Measurements from ENCODE around the gene PAFAH1B1. TPM values are rescaled to one million over a fixed set of nuclear protein-coding genes. Genes with fewer than 3 reads are reported as not detected.

Gene PAFAH1B1
- total and polyA plus RNA-seq, 4 donors: 14.0 to 44.1 (median 29.2) TPM

GRCh38 chr17:2712300-2713043 is 119.0 kb downstream of the PAFAH1B1 start:
- TF ChIP-seq REST (IDR thresholded peaks at IDR 0.05): no peak
- no peak for TF ChIP-seq TAF1 (conservative IDR thresholded peaks at IDR 0.05)
- no peak for TF ChIP-seq YY1 (IDR thresholded peaks at IDR 0.05)
- no peak for TF ChIP-seq ATF3 (IDR thresholded peaks at IDR 0.05)
- no peak for TF ChIP-seq JUND (IDR thresholded peaks at IDR 0.05)
- TF ChIP-seq NR2F2 (IDR thresholded peaks at IDR 0.05): no peak
- no peak for TF ChIP-seq MAX (IDR thresholded peaks at IDR 0.05)
- TF ChIP-seq, protein P1, sequence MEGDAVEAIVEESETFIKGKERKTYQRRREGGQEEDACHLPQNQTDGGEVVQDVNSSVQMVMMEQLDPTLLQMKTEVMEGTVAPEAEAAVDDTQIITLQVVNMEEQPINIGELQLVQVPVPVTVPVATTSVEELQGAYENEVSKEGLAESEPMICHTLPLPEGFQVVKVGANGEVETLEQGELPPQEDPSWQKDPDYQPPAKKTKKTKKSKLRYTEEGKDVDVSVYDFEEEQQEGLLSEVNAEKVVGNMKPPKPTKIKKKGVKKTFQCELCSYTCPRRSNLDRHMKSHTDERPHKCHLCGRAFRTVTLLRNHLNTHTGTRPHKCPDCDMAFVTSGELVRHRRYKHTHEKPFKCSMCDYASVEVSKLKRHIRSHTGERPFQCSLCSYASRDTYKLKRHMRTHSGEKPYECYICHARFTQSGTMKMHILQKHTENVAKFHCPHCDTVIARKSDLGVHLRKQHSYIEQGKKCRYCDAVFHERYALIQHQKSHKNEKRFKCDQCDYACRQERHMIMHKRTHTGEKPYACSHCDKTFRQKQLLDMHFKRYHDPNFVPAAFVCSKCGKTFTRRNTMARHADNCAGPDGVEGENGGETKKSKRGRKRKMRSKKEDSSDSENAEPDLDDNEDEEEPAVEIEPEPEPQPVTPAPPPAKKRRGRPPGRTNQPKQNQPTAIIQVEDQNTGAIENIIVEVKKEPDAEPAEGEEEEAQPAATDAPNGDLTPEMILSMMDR (IDR thresholded peaks at IDR 0.05; ENCODE audit: low read depth, low read length, missing input control): no peak
- TF ChIP-seq RXRA (IDR thresholded peaks at IDR 0.05): no peak
- TF ChIP-seq HNF4G (IDR thresholded peaks at IDR 0.05): no peak
- H3K36me3 ChIP-seq (ENCODE audit: control insufficient read depth in 4 of 4, insufficient read depth in 3 of 4, low read depth in 1 of 4, low read length in 3 of 4): no peaks in the 10 kb centered on the region
- WGBS: 59% methylated on average over 36 of the region's 36 CpGs
- H3K27me3 ChIP-seq (ENCODE audit: control insufficient read depth in 4 of 4, insufficient read depth in 4 of 4, low read length in 3 of 4): no peaks in the 10 kb centered on the region
- peak; percentile 46 for DNase-seq (ENCODE audit: low spot score)
- peaks cover 5 to 41% (median 28%) of the 10 kb centered on the region in 4 donors for H3K4me1 ChIP-seq (ENCODE audit: control insufficient read depth in 4 of 4, insufficient read depth in 4 of 4, low read length in 3 of 4)
- H3K27ac ChIP-seq (ENCODE audit: low read depth in 1 of 2, low read length in 2 of 2): peak overlapping the region in 1 of 2 donors; percentile 73
- peak overlapping the region; percentile 83 to 94 (median 88) for H3K4me3 ChIP-seq (ENCODE audit: low read depth in 1 of 3, low read length in 3 of 3)
- H3K9me3 ChIP-seq (ENCODE audit: control insufficient read depth in 4 of 4, low read length in 3 of 4): no peaks in the 10 kb centered on the region
- H3K9ac ChIP-seq (ENCODE audit: low read depth in 1 of 2, low read length in 2 of 2): peak overlapping the region; percentile 57 to 64

DNA sequence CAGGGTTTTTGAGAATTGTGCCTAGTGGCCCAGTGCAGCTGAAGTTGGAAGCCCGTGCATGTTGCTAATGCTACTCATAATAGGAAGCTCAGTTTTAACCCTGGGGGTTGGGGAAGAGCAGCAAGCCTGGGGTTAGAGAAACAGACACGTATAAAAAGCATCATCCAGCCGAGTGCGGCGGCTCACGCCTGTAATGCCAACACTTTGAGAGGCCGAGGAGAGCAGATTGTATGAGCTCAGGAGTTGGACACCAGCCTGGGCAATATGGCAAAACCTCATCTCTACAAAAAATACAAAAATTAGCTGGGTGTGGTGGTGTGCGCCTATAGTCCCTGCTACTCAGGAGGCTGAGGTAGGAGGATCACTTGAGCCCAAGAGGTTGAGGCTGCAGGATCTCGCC is 120.4 kb downstream of the PAFAH1B1 start:
- no peak overlapping the region for H3K27ac ChIP-seq (ENCODE audit: low read depth in 1 of 2, low read length in 2 of 2)
- H3K9me3 ChIP-seq (ENCODE audit: control insufficient read depth in 4 of 4, low read length in 3 of 4): no peaks in the 10 kb centered on the region
- TF ChIP-seq ATF3 (IDR thresholded peaks at IDR 0.05) (no peak), RAD21 (IDR thresholded peaks at IDR 0.05) (no peak), REST (IDR thresholded peaks at IDR 0.05) (no peak), ZBTB33 (IDR thresholded peaks at IDR 0.05) (no peak), TAF1 (conservative IDR thresholded peaks at IDR 0.05) (no peak), JUND (IDR thresholded peaks at IDR 0.05) (no peak), FOXA2 (IDR thresholded peaks at IDR 0.05) (no peak)
- TF ChIP-seq, protein P1 (IDR thresholded peaks at IDR 0.05; ENCODE audit: low read depth, low read length, missing input control): no peak
- DNase-seq (ENCODE audit: low spot score): no peak
- no peak overlapping the region for H3K4me3 ChIP-seq (ENCODE audit: low read depth in 1 of 3, low read length in 3 of 3)
- 97% methylated on average over 9 of the region's 9 CpGs for WGBS
- H3K4me1 ChIP-seq (ENCODE audit: control insufficient read depth in 4 of 4, insufficient read depth in 4 of 4, low read length in 3 of 4): peaks cover 2 to 27% (median 16%) of the 10 kb centered on the region in 4 donors
- H3K27me3 ChIP-seq (ENCODE audit: control insufficient read depth in 4 of 4, insufficient read depth in 4 of 4, low read length in 3 of 4): no peaks in the 10 kb centered on the region
- no peak overlapping the region for H3K9ac ChIP-seq (ENCODE audit: low read depth in 1 of 2, low read length in 2 of 2)
- no peaks in the 10 kb centered on the region for H3K36me3 ChIP-seq (ENCODE audit: control insufficient read depth in 4 of 4, insufficient read depth in 3 of 4, low read depth in 1 of 4, low read length in 3 of 4)
